WTC11 (cell line): ENCODE measurements around the gene VSTM2B. TPM values are rescaled to one million over a fixed set of nuclear protein-coding genes. Genes with fewer than 3 reads are reported as not detected.

Experiments
- ATAC-seq: fragments of 200-7000 bp; cut with Tn5 transposase; 2 replicates; pipeline ENCODE4 v1.10.0; 2021; ENCODE audit warnings: mild to moderate bottlenecking, moderate library complexity
- CTCF ChIA-PET: fragments of 300-600 bp; sonication (Branson Sonifier 250); formaldehyde crosslinking; loops from one replicate; lab custom pipeline; 2021; ENCODE audit warnings: antibody characterized with exemption; lab: Charles Lee
- POLR2A ChIA-PET: fragments of 350-600 bp; sonication (Branson Sonifier 250); formaldehyde crosslinking; loops from one replicate; lab custom pipeline; 2021; ENCODE audit warnings: antibody characterized with exemption; lab: Charles Lee
- DNase-seq: peaks from one replicate; pipeline ENCODE4 v3.0.0; 2021; ENCODE audit warnings: low spot score
- H3K27ac Mint-ChIP-seq: 2 replicates; pipeline ENCODE4 v1.8.0; 2021; ENCODE audit warnings: mixed read lengths
- H3K27me3 Mint-ChIP-seq: 2 replicates; pipeline ENCODE4 v1.8.0; 2021; ENCODE audit warnings: low read depth, mild to moderate bottlenecking, moderate library complexity, mixed read lengths
- H3K36me3 Mint-ChIP-seq: 2 replicates; pipeline ENCODE4 v1.8.0; 2021; ENCODE audit warnings: mixed read lengths
- H3K4me1 Mint-ChIP-seq: 2 replicates; pipeline ENCODE4 v1.8.0; 2022; ENCODE audit warnings: mixed read lengths
- H3K4me3 Mint-ChIP-seq: 2 replicates; pipeline ENCODE4 v1.8.0; 2021; ENCODE audit warnings: mild to moderate bottlenecking, moderate library complexity, mixed read lengths
- H3K9me3 Mint-ChIP-seq: 2 replicates; pipeline ENCODE4 v1.8.0; 2021; ENCODE audit warnings: mixed read lengths
- ATF1 ChIP-seq: sonication (generic); formaldehyde crosslinking; IDR thresholded peaks from 2 replicates; pipeline ENCODE4 v1.8.1; 2023; ENCODE audit warnings: mild to moderate bottlenecking, moderate library complexity, missing genetic modification reagents
- CBFB ChIP-seq: sonication (generic); formaldehyde crosslinking; IDR thresholded peaks from 2 replicates; pipeline ENCODE4 v1.8.1; 2022; ENCODE audit warnings: mild to moderate bottlenecking, low read depth, missing genetic modification reagents
- ELF4 ChIP-seq: sonication (generic); formaldehyde crosslinking; IDR thresholded peaks from 2 replicates; pipeline ENCODE4 v1.8.1; 2022; ENCODE audit warnings: low read depth, mild to moderate bottlenecking, moderate library complexity, missing genetic modification reagents
- ETV6 ChIP-seq: sonication (generic); formaldehyde crosslinking; IDR thresholded peaks from 2 replicates; pipeline ENCODE4 v1.8.1; 2022; ENCODE audit warnings: mild to moderate bottlenecking, missing genetic modification reagents
- GRHL2 ChIP-seq: fragments of 250-450 bp; sonication (Bioruptor Pico); IDR thresholded peaks from 2 replicates; pipeline ENCODE4 v1.8.0; 2022; ENCODE audit warnings: mild to moderate bottlenecking, moderate library complexity; ENCODE audit not compliant: insufficient replicate concordance, severe bottlenecking
- HMGXB4 ChIP-seq: sonication (generic); formaldehyde crosslinking; IDR thresholded peaks from 2 replicates; pipeline ENCODE4 v1.8.1; 2023; ENCODE audit warnings: mild to moderate bottlenecking, moderate library complexity, missing genetic modification reagents
- IRF2 ChIP-seq: sonication (generic); formaldehyde crosslinking; IDR thresholded peaks from 2 replicates; pipeline ENCODE4 v1.8.0; 2022; ENCODE audit warnings: low read depth, missing genetic modification reagents, borderline replicate concordance
- MXD4 ChIP-seq: fragments of 250-450 bp; sonication (Bioruptor Pico); IDR thresholded peaks from 2 replicates; pipeline ENCODE4 v1.8.0; 2021; ENCODE audit warnings: mild to moderate bottlenecking, moderate library complexity, borderline replicate concordance
- MYBL2 ChIP-seq: sonication (generic); formaldehyde crosslinking; IDR thresholded peaks from 2 replicates; pipeline ENCODE4 v1.8.1; 2023; ENCODE audit warnings: mild to moderate bottlenecking, moderate library complexity, missing genetic modification reagents
- RELA ChIP-seq: sonication (generic); formaldehyde crosslinking; IDR thresholded peaks from 2 replicates; pipeline ENCODE4 v1.8.1; 2022; ENCODE audit warnings: missing genetic modification reagents, mild to moderate bottlenecking, borderline replicate concordance
- SOX15 ChIP-seq: fragments of 250-450 bp; sonication (Bioruptor Pico); IDR thresholded peaks from 2 replicates; pipeline ENCODE4 v1.9.0; 2021; ENCODE audit warnings: mild to moderate bottlenecking
- SP1 ChIP-seq: sonication (generic); formaldehyde crosslinking; conservative IDR thresholded peaks from 2 replicates; pipeline ENCODE4 v1.8.1; 2022; ENCODE audit warnings: missing genetic modification reagents
- TCF7 ChIP-seq: sonication (generic); formaldehyde crosslinking; IDR thresholded peaks from 2 replicates; pipeline ENCODE4 v1.8.0; 2022; ENCODE audit warnings: mild to moderate bottlenecking, low read depth, missing genetic modification reagents, moderate library complexity
- ZBTB21 ChIP-seq: sonication (generic); formaldehyde crosslinking; IDR thresholded peaks from 2 replicates; pipeline ENCODE4 v1.8.1; 2023; ENCODE audit warnings: mild to moderate bottlenecking, missing genetic modification reagents, borderline replicate concordance
- ZMAT4 ChIP-seq: fragments of 250-450 bp; sonication (Bioruptor Pico); IDR thresholded peaks from 2 replicates; pipeline ENCODE4 v1.9.0; 2021; ENCODE audit warnings: mild to moderate bottlenecking
- ZNF317 ChIP-seq: sonication (generic); formaldehyde crosslinking; IDR thresholded peaks from 2 replicates; pipeline ENCODE4 v1.8.1; 2023; ENCODE audit warnings: low read depth, mild to moderate bottlenecking, moderate library complexity, missing genetic modification reagents, borderline replicate concordance
- ZNF416 ChIP-seq: fragments of 250-450 bp; sonication (Bioruptor Pico); IDR thresholded peaks from 2 replicates; pipeline ENCODE4 v1.9.0; 2021; ENCODE audit warnings: mild to moderate bottlenecking, inconsistent platforms
- ZSCAN18 ChIP-seq: fragments of 250-450 bp; sonication (Bioruptor Pico); IDR thresholded peaks from 2 replicates; pipeline ENCODE4 v2.1.2; 2022; ENCODE audit warnings: mild to moderate bottlenecking, moderate library complexity
- total RNA-seq: library from RNA; stranded (reverse); gene quantifications from 3 replicates; pipeline ENCODE4 v1.2.3, GENCODE V29; 2021
- TF ChIP-seq, protein P1 (sequence below): sonication (generic); formaldehyde crosslinking; IDR thresholded peaks from 2 replicates; pipeline ENCODE4 v1.8.0; 2023; ENCODE audit warnings: missing genetic modification reagents
- TF ChIP-seq, protein P2 (sequence below): fragments of 250-450 bp; sonication (Bioruptor Pico); IDR thresholded peaks from 2 replicates; pipeline ENCODE4 v1.9.0; 2021; ENCODE audit warnings: mild to moderate bottlenecking, borderline replicate concordance
- TF ChIP-seq, protein P3 (sequence below): sonication (generic); formaldehyde crosslinking; IDR thresholded peaks from 2 replicates; pipeline ENCODE4 v1.8.0; 2022; ENCODE audit warnings: mild to moderate bottlenecking, missing genetic modification reagents
- TF ChIP-seq, protein P4 (sequence below): sonication (generic); formaldehyde crosslinking; IDR thresholded peaks from 2 replicates; pipeline ENCODE4 v1.8.0; 2022; ENCODE audit warnings: mild to moderate bottlenecking, missing genetic modification reagents

The VSTM2B gene
- total RNA-seq, 1 experiment from 2014 or later, result 3.2 TPM

DNA sequence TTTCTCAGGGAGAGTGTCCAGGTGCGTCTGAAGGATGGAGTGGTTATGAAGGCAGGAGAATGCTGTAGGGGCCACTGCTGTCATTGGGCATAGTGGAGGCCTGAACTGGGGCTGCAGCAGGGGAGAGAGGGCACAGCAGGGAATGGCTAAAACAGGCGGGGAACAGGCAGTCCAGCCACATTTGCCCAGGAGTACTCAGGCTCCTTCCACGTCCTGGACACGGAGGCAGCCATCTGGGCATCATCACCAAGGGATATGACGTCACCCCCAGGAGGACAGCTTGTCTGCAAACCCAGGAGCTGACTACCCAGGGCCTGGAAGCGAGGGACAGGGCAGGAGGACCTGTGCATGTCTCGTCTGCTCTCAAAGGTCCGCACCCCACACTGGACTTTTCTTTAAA lies 22.2 kb downstream of the VSTM2B start:
- no peak for DNase-seq
- Mint-ChIP-seq H3K27ac (no peak overlapping the region), H3K4me3 (no peak overlapping the region), H3K27me3 (no peaks in the 10 kb centered on the region; the same call in 1 of the 2 replicates), H3K4me1 (no peaks in the 10 kb centered on the region), H3K36me3 (peaks cover 1% of the 10 kb centered on the region; the same call in 1 of the 2 replicates), H3K9me3 (peaks cover 9% of the 10 kb centered on the region)
- no peak for ATAC-seq
- TF ChIP-seq ATF1 (no peak), ZNF317 (CRISPR knock-in tag) (no peak), SOX15 (CRISPR knock-in tag) (no peak), SP1 (CRISPR knock-in tag) (no peak), HMGXB4 (CRISPR knock-in tag) (no peak)
- POLR2A ChIA-PET, result no interaction called here
- CTCF ChIA-PET, result no interaction called here

DNA sequence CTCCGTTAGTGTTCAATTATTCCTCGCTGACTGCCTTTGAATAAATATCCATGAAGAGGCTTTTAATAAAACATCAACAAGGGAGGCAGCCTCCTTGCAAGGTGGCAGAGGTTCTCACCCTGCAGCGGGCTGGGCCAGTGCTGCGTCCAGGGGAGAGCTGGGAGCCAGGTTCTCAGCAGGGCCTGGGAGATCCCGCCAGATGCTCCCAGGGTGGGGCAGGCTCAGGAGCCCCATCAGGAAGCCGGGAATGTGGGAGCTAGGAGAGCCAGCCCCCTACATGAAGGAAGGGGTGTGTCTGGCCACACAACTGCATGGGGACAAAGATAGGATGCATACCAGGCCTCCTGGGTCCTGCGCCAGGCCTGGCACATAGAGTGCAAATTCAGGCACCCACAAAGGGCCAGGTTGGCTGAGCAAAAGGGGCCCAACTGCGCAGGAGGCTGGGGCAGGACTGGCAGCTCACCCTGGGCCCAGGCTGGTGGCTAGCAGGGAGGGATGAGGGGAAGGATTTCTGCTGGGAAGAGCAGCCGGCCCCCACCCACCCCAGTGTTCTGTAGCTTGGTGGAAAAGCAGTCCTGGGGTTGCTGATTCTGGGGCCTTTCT lies 22.8 kb downstream of the VSTM2B start:
- CTCF ChIA-PET, result no interaction called here
- ATAC-seq (no peak), DNase-seq (no peak)
- Mint-ChIP-seq H3K4me1 (no peaks in the 10 kb centered on the region), H3K27ac (no peak overlapping the region), H3K27me3 (peaks cover 6% of the 10 kb centered on the region; the same call in 1 of the 2 replicates), H3K4me3 (no peak overlapping the region), H3K36me3 (peaks cover 7% of the 10 kb centered on the region), H3K9me3 (peaks cover 15% of the 10 kb centered on the region)
- no peak for TF ChIP-seq ZNF416
- no peak for TF ChIP-seq GRHL2 (CRISPR knock-in tag)
- no peak for TF ChIP-seq ZMAT4
- TF ChIP-seq RELA, result no peak
- no peak for TF ChIP-seq ZBTB21 (CRISPR knock-in tag)
- TF ChIP-seq, protein P1, sequence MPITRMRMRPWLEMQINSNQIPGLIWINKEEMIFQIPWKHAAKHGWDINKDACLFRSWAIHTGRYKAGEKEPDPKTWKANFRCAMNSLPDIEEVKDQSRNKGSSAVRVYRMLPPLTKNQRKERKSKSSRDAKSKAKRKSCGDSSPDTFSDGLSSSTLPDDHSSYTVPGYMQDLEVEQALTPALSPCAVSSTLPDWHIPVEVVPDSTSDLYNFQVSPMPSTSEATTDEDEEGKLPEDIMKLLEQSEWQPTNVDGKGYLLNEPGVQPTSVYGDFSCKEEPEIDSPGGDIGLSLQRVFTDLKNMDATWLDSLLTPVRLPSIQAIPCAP (CRISPR knock-in tag), result no peak
- no peak for TF ChIP-seq ELF4 (CRISPR knock-in tag)
- TF ChIP-seq MXD4 (CRISPR knock-in tag), result no peak
- TF ChIP-seq IRF2 (CRISPR knock-in tag), result no peak
- TF ChIP-seq, protein P2, sequence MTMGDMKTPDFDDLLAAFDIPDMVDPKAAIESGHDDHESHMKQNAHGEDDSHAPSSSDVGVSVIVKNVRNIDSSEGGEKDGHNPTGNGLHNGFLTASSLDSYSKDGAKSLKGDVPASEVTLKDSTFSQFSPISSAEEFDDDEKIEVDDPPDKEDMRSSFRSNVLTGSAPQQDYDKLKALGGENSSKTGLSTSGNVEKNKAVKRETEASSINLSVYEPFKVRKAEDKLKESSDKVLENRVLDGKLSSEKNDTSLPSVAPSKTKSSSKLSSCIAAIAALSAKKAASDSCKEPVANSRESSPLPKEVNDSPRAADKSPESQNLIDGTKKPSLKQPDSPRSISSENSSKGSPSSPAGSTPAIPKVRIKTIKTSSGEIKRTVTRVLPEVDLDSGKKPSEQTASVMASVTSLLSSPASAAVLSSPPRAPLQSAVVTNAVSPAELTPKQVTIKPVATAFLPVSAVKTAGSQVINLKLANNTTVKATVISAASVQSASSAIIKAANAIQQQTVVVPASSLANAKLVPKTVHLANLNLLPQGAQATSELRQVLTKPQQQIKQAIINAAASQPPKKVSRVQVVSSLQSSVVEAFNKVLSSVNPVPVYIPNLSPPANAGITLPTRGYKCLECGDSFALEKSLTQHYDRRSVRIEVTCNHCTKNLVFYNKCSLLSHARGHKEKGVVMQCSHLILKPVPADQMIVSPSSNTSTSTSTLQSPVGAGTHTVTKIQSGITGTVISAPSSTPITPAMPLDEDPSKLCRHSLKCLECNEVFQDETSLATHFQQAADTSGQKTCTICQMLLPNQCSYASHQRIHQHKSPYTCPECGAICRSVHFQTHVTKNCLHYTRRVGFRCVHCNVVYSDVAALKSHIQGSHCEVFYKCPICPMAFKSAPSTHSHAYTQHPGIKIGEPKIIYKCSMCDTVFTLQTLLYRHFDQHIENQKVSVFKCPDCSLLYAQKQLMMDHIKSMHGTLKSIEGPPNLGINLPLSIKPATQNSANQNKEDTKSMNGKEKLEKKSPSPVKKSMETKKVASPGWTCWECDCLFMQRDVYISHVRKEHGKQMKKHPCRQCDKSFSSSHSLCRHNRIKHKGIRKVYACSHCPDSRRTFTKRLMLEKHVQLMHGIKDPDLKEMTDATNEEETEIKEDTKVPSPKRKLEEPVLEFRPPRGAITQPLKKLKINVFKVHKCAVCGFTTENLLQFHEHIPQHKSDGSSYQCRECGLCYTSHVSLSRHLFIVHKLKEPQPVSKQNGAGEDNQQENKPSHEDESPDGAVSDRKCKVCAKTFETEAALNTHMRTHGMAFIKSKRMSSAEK (CRISPR knock-in tag), result no peak
- TF ChIP-seq, protein P3, sequence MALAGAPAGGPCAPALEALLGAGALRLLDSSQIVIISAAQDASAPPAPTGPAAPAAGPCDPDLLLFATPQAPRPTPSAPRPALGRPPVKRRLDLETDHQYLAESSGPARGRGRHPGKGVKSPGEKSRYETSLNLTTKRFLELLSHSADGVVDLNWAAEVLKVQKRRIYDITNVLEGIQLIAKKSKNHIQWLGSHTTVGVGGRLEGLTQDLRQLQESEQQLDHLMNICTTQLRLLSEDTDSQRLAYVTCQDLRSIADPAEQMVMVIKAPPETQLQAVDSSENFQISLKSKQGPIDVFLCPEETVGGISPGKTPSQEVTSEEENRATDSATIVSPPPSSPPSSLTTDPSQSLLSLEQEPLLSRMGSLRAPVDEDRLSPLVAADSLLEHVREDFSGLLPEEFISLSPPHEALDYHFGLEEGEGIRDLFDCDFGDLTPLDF (CRISPR knock-in tag), result no peak
- TF ChIP-seq TCF7, result no peak
- TF ChIP-seq ETV6, result no peak
- TF ChIP-seq ZSCAN18, result no peak
- TF ChIP-seq, protein P4, sequence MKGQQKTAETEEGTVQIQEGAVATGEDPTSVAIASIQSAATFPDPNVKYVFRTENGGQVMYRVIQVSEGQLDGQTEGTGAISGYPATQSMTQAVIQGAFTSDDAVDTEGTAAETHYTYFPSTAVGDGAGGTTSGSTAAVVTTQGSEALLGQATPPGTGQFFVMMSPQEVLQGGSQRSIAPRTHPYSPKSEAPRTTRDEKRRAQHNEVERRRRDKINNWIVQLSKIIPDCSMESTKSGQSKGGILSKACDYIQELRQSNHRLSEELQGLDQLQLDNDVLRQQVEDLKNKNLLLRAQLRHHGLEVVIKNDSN (CRISPR knock-in tag), result no peak
- TF ChIP-seq MYBL2 (CRISPR knock-in tag), result no peak
- no peak for TF ChIP-seq CBFB (CRISPR knock-in tag)
- no peak for TF ChIP-seq SP1 (CRISPR knock-in tag)
- POLR2A ChIA-PET, result no interaction called here
